ENCODE measurements around the gene FBXL4.

FBXL4 gene

DNA sequence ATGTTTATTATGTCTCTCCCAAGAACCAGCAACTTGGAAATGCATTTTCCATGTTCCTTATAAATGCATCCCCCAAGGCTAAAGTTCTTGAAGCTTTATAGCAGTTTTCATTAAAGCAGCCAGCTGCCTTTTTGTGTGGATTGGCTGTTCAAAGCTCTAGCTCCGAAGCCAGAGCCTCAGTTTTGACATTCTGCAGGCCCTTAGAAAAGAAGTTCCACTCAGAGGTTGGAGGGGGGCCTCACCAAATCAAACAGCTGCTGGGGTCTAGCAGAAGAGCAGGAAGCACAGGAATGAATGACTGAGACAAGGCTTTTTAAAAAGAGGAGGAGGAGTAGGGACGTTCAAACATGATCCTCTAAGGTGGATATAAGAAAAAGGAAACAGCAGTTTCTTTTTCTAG, 117.6 kb downstream of the FBXL4 start:
- no peak for DNase-seq (ENCODE audit: low read depth)
- TF ChIP-seq, protein P1, sequence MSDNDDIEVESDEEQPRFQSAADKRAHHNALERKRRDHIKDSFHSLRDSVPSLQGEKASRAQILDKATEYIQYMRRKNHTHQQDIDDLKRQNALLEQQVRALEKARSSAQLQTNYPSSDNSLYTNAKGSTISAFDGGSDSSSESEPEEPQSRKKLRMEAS (IDR thresholded peaks at IDR 0.05; ENCODE audit: low read depth, low read length), result no peak
- TF ChIP-seq, protein P2, sequence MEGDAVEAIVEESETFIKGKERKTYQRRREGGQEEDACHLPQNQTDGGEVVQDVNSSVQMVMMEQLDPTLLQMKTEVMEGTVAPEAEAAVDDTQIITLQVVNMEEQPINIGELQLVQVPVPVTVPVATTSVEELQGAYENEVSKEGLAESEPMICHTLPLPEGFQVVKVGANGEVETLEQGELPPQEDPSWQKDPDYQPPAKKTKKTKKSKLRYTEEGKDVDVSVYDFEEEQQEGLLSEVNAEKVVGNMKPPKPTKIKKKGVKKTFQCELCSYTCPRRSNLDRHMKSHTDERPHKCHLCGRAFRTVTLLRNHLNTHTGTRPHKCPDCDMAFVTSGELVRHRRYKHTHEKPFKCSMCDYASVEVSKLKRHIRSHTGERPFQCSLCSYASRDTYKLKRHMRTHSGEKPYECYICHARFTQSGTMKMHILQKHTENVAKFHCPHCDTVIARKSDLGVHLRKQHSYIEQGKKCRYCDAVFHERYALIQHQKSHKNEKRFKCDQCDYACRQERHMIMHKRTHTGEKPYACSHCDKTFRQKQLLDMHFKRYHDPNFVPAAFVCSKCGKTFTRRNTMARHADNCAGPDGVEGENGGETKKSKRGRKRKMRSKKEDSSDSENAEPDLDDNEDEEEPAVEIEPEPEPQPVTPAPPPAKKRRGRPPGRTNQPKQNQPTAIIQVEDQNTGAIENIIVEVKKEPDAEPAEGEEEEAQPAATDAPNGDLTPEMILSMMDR (IDR thresholded peaks at IDR 0.05; ENCODE audit: low read depth, low read length), result no peak
- no peak overlapping the region for H3K4me3 ChIP-seq (ENCODE audit: low read depth, low read length)

DNA sequence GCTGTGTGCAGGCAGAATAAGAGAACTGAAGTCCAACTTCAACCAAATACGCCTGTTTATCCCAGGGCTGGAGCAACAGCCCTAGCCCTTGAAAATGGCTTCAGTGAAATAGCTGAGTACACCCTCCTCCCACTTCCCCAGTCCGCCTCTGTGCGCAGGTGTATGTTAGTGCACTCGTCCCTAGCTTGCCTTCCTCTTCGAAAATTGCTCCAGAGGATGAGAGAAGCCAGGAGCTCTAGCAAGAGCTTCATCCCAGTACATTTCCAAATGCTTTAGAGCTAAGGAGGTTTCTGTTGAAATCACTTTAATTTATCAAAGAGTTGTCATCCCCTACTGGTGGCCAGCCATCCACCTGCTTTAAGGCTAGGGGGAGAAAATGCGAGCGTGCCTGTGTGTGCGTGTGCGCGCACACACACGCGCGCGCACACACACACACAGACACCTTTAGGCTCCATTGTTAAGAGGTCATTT, 118.8 kb downstream of the FBXL4 start:
- TF ChIP-seq MYC (IDR thresholded peaks at IDR 0.05; ENCODE audit: low read depth, low read length), result no peak
- TF ChIP-seq, protein P1 (IDR thresholded peaks at IDR 0.05; ENCODE audit: low read depth, low read length), result no peak
- TF ChIP-seq POLR2A (IDR thresholded peaks at IDR 0.05; ENCODE audit: extremely low read depth, insufficient read length), result no peak
- TF ChIP-seq, protein P2 (IDR thresholded peaks at IDR 0.05; ENCODE audit: low read depth, low read length), result no peak
- DNase-seq (ENCODE audit: low read depth), result no peak
- no peak overlapping the region for H3K4me3 ChIP-seq (ENCODE audit: low read depth, low read length)

DNA sequence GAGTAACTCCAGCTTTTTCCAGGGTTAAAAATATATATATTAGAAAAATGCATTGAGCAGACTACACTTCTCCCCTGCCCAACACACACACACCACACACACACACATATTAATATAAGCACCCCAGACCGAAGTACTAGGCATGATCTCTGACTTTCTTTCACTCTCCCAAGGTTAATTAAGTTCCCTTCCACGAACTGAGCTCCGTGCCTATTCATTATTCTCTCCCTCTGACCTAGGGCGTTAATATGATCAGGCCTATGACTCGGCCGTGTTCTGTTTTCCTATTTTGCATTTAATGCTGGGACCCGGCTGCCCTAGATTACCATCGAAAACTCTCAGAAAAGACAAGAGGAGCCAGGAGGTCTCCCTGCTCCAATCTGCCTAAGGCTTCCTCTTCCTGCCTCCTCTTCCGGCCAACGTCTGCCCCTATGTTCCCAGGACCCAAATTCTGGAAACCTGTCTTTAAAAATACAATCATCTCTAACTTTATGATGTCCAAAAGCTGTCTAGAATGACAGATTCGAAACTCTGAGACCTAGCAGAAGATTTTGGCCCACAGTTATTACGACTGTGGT, 119.4 kb downstream of the FBXL4 start:
- TF ChIP-seq, protein P2 (IDR thresholded peaks at IDR 0.05; ENCODE audit: low read depth, low read length), result no peak
- TF ChIP-seq, protein P1 (IDR thresholded peaks at IDR 0.05; ENCODE audit: low read depth, low read length), result no peak
- no peak for TF ChIP-seq POLR2A (IDR thresholded peaks at IDR 0.05; ENCODE audit: extremely low read depth, insufficient read length)
- TF ChIP-seq MYC (IDR thresholded peaks at IDR 0.05; ENCODE audit: low read depth, low read length), result no peak
- no peak for DNase-seq (ENCODE audit: low read depth)
- no peak overlapping the region for H3K4me3 ChIP-seq (ENCODE audit: low read depth, low read length)

DNA sequence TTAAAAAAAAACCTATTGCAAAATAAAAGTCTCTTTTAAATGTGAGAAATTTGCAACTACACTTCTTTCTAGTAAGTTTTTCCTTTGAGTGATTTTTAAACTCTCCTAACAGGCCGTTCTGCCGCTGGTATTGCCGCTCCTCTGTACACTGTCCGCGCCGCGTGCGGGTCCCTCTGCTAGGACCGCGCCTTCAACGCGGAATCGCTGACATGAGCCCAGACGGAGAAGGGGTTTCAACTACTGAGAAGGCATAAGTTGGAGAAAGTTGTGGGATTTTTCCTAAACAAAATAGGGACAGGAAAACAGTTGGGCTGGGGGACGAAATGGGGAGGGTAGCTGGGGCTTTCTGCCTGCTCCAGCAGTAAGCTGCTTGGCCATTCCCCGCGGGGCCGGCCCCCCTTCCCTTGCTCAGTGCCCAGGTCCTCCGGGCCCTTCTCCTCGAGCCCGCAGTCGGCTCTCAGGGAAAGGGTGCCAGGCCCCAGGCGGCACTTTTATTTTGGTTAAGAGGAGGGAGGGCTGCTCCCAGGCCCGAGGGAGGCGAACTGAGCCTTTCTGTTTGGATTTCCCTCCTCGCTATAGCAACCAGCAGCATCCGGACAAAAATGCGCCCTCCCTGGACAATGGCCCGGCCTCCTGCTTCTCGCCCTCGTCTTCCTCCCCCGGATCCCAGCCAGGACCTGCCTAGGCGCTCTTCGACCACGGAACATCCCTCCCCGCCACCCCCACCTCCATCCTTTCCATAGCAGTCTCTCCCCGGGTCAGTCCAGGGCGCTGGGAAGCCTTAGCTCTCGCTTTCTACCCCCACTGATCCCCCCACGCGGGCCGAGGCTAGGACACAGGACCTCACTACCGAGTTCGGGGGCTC, 120.2 kb downstream of the FBXL4 start:
- TF ChIP-seq, protein P1 (IDR thresholded peaks at IDR 0.05; ENCODE audit: low read depth, low read length), result no peak
- TF ChIP-seq, protein P2 (IDR thresholded peaks at IDR 0.05; ENCODE audit: low read depth, low read length), result no peak
- TF ChIP-seq POLR2A (IDR thresholded peaks at IDR 0.05; ENCODE audit: extremely low read depth, insufficient read length), result no peak
- TF ChIP-seq MYC (IDR thresholded peaks at IDR 0.05; ENCODE audit: low read depth, low read length), result no peak
- DNase-seq (ENCODE audit: low read depth), result no peak
- no peak overlapping the region for H3K4me3 ChIP-seq (ENCODE audit: low read depth, low read length)

DNA sequence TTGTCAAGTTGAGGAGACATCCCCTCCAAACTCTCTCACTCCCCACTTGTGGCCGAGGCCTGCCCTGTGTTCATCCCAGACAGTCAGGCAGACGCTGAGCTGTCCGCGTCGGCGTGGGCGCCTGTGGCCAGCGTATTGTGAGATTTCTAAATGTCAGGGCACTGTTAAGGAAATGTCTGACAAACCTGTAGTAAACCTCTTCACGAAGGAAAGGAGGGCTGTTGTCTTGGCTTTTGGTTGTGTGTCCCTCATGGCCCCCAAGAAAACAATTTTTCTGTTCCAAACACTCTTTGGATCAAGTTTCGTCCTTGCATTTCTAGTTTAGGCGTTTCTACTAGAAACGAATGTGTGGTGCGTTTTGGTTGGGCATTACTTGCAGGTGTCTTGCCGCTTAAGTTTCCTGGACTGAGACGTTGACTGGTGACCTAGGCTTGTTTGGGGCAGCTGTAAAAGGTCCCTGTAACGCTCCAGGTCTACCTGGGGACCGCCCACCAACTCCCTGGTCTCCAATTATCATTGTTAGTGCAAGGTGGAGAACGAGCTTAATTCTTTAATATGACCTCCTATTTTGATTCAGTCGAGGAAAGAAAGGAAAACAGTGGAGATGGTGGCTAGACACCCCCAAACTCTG, 122.0 kb downstream of the FBXL4 start:
- TF ChIP-seq, protein P1 (IDR thresholded peaks at IDR 0.05; ENCODE audit: low read depth, low read length), result no peak
- no peak for TF ChIP-seq POLR2A (IDR thresholded peaks at IDR 0.05; ENCODE audit: extremely low read depth, insufficient read length)
- no peak for TF ChIP-seq MYC (IDR thresholded peaks at IDR 0.05; ENCODE audit: low read depth, low read length)
- TF ChIP-seq, protein P2 (IDR thresholded peaks at IDR 0.05; ENCODE audit: low read depth, low read length), result no peak
- H3K4me3 ChIP-seq (ENCODE audit: low read depth, low read length), result no peak overlapping the region

More for the DNA sequence above, 122.0 kb downstream of the FBXL4 start:
- DNase-seq (ENCODE audit: low read depth), result no peak

All from NB4 (cell line).